Measurements from ENCODE around the gene SLC6A3.

DNA sequence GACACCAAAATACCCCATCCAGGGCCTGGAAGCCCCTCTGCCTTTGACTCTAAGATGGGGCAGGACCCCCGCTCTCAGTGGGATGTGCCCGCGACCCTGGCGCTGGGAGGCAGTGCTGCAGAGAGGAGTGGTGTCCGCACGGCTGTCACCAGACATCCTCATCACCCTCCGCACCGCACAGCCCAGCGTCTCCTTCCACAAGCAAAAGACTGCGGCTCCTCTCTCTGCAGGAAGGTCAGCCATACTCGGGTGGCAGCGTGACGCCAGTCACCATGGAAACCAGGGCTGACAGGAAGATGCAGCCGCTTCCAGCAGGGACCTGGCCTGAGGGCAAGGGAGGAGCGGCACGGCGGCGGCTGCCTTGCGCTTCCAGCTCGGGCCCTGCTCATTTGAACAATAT lies 17.1 kb upstream of the SLC6A3 start:
- TF ChIP-seq CTCF (IDR thresholded peaks at IDR 0.05) (no peak), POLR2AphosphoS5 (IDR thresholded peaks at IDR 0.05) (no peak), POLR2A (IDR thresholded peaks at IDR 0.05) (no peak), EP300 (IDR thresholded peaks at IDR 0.05) (no peak)

Measured in suprapubic skin (tissue), 4 donors.